Duodenal mucosa (tissue), 2 donors: ENCODE results near the gene PRR16.

Experiments used
- H3K27ac ChIP-seq: one replicate; pipeline ENCODE4 v1.7.0; 2013; ENCODE audit warnings: low read depth, low read length
- H3K27me3 ChIP-seq, 2 donors: one replicate each; pipeline ENCODE4 v1.7.0; 2013; ENCODE audit warnings: low read length in 2 of 2, control low read depth in 1 of 2; ENCODE audit not compliant: insufficient read depth in 2 of 2, control insufficient read depth in 1 of 2
- H3K36me3 ChIP-seq, 2 donors: one replicate each; pipeline ENCODE4 v1.7.0; 2013; ENCODE audit warnings: low read length in 2 of 2, control low read depth in 1 of 2; ENCODE audit not compliant: insufficient read depth in 2 of 2, control insufficient read depth in 1 of 2
- H3K4me1 ChIP-seq, 2 donors: one replicate each; pipeline ENCODE4 v1.7.0; 2013; ENCODE audit warnings: low read length in 2 of 2, control low read depth in 1 of 2; ENCODE audit not compliant: insufficient read depth in 2 of 2, control insufficient read depth in 1 of 2
- H3K4me3 ChIP-seq, 2 donors: one replicate each; pipeline ENCODE4 v1.7.0; 2013; ENCODE audit warnings: low read length in 2 of 2, low read depth in 1 of 2
- H3K9ac ChIP-seq, 2 donors: one replicate each; pipeline ENCODE4 v1.7.0; 2013; ENCODE audit warnings: low read length in 2 of 2, low read depth in 1 of 2
- H3K9me3 ChIP-seq, 2 donors: one replicate each; pipeline ENCODE4 v1.7.0; 2013; ENCODE audit warnings: low read length in 2 of 2, control low read depth in 1 of 2; ENCODE audit not compliant: control insufficient read depth in 1 of 2

PRR16 gene

GRCh38 chr5:120552638-120553037 lies 88.5 kb downstream of the PRR16 start:
- Histone ChIP-seq H3K9ac (no peak overlapping the region), H3K4me1 (no peaks in the 10 kb centered on the region), H3K36me3 (no peaks in the 10 kb centered on the region), H3K4me3 (no peak overlapping the region), H3K9me3 (no peaks in the 10 kb centered on the region), H3K27ac (no peak overlapping the region), H3K27me3 (no peaks in the 10 kb centered on the region)

GRCh38 chr5:120555345-120555744 lies 91.2 kb downstream of the PRR16 start:
- Histone ChIP-seq H3K27me3 (no peaks in the 10 kb centered on the region), H3K9ac (no peak overlapping the region), H3K4me3 (no peak overlapping the region)

GRCh38 chr5:120564013-120564412 lies 99.9 kb downstream of the PRR16 start:
- Histone ChIP-seq H3K36me3 (no peaks in the 10 kb centered on the region), H3K4me3 (no peak overlapping the region), H3K27ac (no peak overlapping the region), H3K4me1 (no peaks in the 10 kb centered on the region), H3K9me3 (no peaks in the 10 kb centered on the region), H3K27me3 (no peaks in the 10 kb centered on the region), H3K9ac (no peak overlapping the region)

More at GRCh38 chr5:120555345-120555744, 91.2 kb downstream of the PRR16 start:
- no peaks in the 10 kb centered on the region for H3K4me1 ChIP-seq
- H3K9me3 ChIP-seq: no peaks in the 10 kb centered on the region
- no peaks in the 10 kb centered on the region for H3K36me3 ChIP-seq
- H3K27ac ChIP-seq: no peak overlapping the region

- no peaks in the 10 kb centered on the region for H3K27me3 ChIP-seq
Measured at GRCh38 chr5:120567066-120567465, 103.0 kb downstream of the PRR16 start.

GRCh38 chr5:120567921-120568320 lies 103.8 kb downstream of the PRR16 start:
- no peaks in the 10 kb centered on the region for H3K36me3 ChIP-seq
- no peak overlapping the region for H3K4me3 ChIP-seq
- no peaks in the 10 kb centered on the region for H3K9me3 ChIP-seq
- no peaks in the 10 kb centered on the region for H3K27me3 ChIP-seq
- no peak overlapping the region for H3K9ac ChIP-seq
- no peaks in the 10 kb centered on the region for H3K4me1 ChIP-seq
- H3K27ac ChIP-seq: no peak overlapping the region

More at GRCh38 chr5:120567066-120567465, 103.0 kb downstream of the PRR16 start:
- Histone ChIP-seq H3K4me1 (no peaks in the 10 kb centered on the region), H3K9ac (no peak overlapping the region), H3K4me3 (no peak overlapping the region), H3K27ac (no peak overlapping the region), H3K36me3 (no peaks in the 10 kb centered on the region), H3K9me3 (no peaks in the 10 kb centered on the region)

GRCh38 chr5:120568711-120569110 lies 104.6 kb downstream of the PRR16 start:
- Histone ChIP-seq H3K36me3 (no peaks in the 10 kb centered on the region), H3K9me3 (no peaks in the 10 kb centered on the region), H3K27me3 (no peaks in the 10 kb centered on the region), H3K4me3 (no peak overlapping the region), H3K4me1 (no peaks in the 10 kb centered on the region), H3K27ac (no peak overlapping the region), H3K9ac (no peak overlapping the region)

GRCh38 chr5:120576588-120576987 lies 112.5 kb downstream of the PRR16 start:
- H3K36me3 ChIP-seq: no peaks in the 10 kb centered on the region
- no peak overlapping the region for H3K9ac ChIP-seq
- H3K27ac ChIP-seq: no peak overlapping the region
- H3K4me1 ChIP-seq: no peaks in the 10 kb centered on the region
- no peak overlapping the region for H3K4me3 ChIP-seq
- H3K27me3 ChIP-seq: no peaks in the 10 kb centered on the region
- peaks cover 0 to under 1% of the 10 kb centered on the region in 2 donors for H3K9me3 ChIP-seq

- H3K9ac ChIP-seq: no peak overlapping the region
- no peaks in the 10 kb centered on the region for H3K4me1 ChIP-seq
- no peak overlapping the region for H3K4me3 ChIP-seq
Measured at GRCh38 chr5:120582635-120583034, 118.5 kb downstream of the PRR16 start.

GRCh38 chr5:120586646-120587045 lies 122.5 kb downstream of the PRR16 start:
- no peaks in the 10 kb centered on the region for H3K27me3 ChIP-seq

More at GRCh38 chr5:120582635-120583034, 118.5 kb downstream of the PRR16 start:
- Histone ChIP-seq H3K27ac (no peak overlapping the region), H3K9me3 (peaks cover 0 to 5% of the 10 kb centered on the region in 2 donors), H3K36me3 (no peaks in the 10 kb centered on the region), H3K27me3 (no peaks in the 10 kb centered on the region)

GRCh38 chr5:120591911-120592310 lies 127.8 kb downstream of the PRR16 start:
- no peak overlapping the region for H3K9ac ChIP-seq
- H3K27ac ChIP-seq: no peak overlapping the region
- no peak overlapping the region for H3K4me3 ChIP-seq
- H3K4me1 ChIP-seq: no peaks in the 10 kb centered on the region
- no peaks in the 10 kb centered on the region for H3K36me3 ChIP-seq
- peaks cover 0 to 3% of the 10 kb centered on the region in 2 donors for H3K9me3 ChIP-seq
- no peaks in the 10 kb centered on the region for H3K27me3 ChIP-seq

More at GRCh38 chr5:120586646-120587045, 122.5 kb downstream of the PRR16 start:
- Histone ChIP-seq H3K27ac (no peak overlapping the region), H3K9me3 (peaks cover 0 to 7% of the 10 kb centered on the region in 2 donors), H3K4me3 (no peak overlapping the region), H3K4me1 (no peaks in the 10 kb centered on the region), H3K9ac (no peak overlapping the region), H3K36me3 (no peaks in the 10 kb centered on the region)

GRCh38 chr5:120599576-120599975 lies 135.5 kb downstream of the PRR16 start:
- no peaks in the 10 kb centered on the region for H3K4me1 ChIP-seq
- H3K9ac ChIP-seq: no peak overlapping the region
- no peak overlapping the region for H3K27ac ChIP-seq
- H3K27me3 ChIP-seq: no peaks in the 10 kb centered on the region
- H3K36me3 ChIP-seq: no peaks in the 10 kb centered on the region
- H3K9me3 ChIP-seq: no peaks in the 10 kb centered on the region
- no peak overlapping the region for H3K4me3 ChIP-seq
